Measurements from ENCODE around the gene GNGT1. TPM values are rescaled to one million over a fixed set of nuclear protein-coding genes. Genes with fewer than 3 reads are reported as not detected.
A peak's percentile ranks its signal among the peaks of the same experiment; 100 is the strongest.

GNGT1 gene
- total RNA-seq, 1 donor from 2014 or later: not detected

DNA sequence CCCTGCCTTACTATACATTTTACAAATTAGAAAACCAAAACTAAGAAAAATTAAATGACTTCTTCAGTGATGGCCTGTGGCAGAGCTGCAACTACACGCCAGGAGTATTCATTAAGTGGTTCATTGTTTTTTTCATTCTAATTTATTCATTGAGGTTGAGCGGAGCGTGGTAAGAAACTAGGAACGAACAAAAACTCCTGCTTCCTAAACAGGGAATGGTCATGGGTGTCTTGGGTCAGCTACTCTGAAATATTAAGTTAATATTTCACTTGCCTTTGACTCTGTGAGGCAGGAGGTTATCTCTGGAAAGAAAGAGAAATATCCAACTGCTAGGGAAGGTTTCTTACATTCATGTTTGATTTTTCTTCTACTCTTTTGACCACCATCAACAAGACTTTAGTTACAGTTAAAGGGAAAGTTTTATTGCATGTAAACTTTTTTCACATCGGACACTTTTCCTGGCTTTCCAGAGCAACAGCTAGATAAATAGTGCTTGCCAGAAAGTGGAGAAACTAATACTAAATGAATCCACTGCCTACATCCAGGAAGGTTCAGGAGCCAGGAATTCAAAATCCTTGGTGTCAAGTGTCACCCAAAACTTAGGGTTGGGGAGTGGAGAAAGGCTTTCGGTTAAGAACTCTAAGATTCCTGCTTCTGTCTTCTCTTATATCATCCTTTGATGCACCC, 14.3 kb downstream of the GNGT1 start:
- H4K20me1 ChIP-seq (ENCODE audit: low read depth): no peaks in the 10 kb centered on the region
- peak overlapping the region; percentile 94 for H2AFZ ChIP-seq (replicated peaks)
- no peaks in the 10 kb centered on the region for H3K9me3 ChIP-seq (ENCODE audit: low read depth)
- H3K27me3 ChIP-seq: peaks cover 7% of the 10 kb centered on the region
- Mint-ChIP-seq H3K9me3 (no peaks in the 10 kb centered on the region), H3K27me3 (ENCODE audit: insufficient read depth, low read depth) (peaks cover 2% of the 10 kb centered on the region), H3K36me3 (peaks cover 9% of the 10 kb centered on the region), H3K4me1 (peaks cover 29% of the 10 kb centered on the region), H3K27ac (peak overlapping the region; percentile 99), H3K4me3 (peak overlapping the region; percentile 92)
- no peak overlapping the region for H3K4me3 ChIP-seq
- H3K36me3 ChIP-seq: no peaks in the 10 kb centered on the region
- no peak overlapping the region for H3K9ac ChIP-seq
- H3K27ac ChIP-seq: no peak overlapping the region
- TF ChIP-seq EZH2phosphoT487 (IDR thresholded peaks at IDR 0.05): no peak
- TF ChIP-seq, protein P1, sequence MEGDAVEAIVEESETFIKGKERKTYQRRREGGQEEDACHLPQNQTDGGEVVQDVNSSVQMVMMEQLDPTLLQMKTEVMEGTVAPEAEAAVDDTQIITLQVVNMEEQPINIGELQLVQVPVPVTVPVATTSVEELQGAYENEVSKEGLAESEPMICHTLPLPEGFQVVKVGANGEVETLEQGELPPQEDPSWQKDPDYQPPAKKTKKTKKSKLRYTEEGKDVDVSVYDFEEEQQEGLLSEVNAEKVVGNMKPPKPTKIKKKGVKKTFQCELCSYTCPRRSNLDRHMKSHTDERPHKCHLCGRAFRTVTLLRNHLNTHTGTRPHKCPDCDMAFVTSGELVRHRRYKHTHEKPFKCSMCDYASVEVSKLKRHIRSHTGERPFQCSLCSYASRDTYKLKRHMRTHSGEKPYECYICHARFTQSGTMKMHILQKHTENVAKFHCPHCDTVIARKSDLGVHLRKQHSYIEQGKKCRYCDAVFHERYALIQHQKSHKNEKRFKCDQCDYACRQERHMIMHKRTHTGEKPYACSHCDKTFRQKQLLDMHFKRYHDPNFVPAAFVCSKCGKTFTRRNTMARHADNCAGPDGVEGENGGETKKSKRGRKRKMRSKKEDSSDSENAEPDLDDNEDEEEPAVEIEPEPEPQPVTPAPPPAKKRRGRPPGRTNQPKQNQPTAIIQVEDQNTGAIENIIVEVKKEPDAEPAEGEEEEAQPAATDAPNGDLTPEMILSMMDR (IDR thresholded peaks at IDR 0.05): no peak
- no peak for TF ChIP-seq EZH2 (IDR thresholded peaks at IDR 0.05)
- peaks cover 19% of the 10 kb centered on the region for H3K4me1 ChIP-seq
- no peak for DNase-seq (ENCODE audit: low spot score)
- no peaks in the 10 kb centered on the region for H3K79me2 ChIP-seq (ENCODE audit: low read depth)
- H3F3A ChIP-seq (ENCODE audit: low read depth): peaks cover 10% of the 10 kb centered on the region
- H3K4me2 ChIP-seq: peak overlapping the region; percentile 76

DNA sequence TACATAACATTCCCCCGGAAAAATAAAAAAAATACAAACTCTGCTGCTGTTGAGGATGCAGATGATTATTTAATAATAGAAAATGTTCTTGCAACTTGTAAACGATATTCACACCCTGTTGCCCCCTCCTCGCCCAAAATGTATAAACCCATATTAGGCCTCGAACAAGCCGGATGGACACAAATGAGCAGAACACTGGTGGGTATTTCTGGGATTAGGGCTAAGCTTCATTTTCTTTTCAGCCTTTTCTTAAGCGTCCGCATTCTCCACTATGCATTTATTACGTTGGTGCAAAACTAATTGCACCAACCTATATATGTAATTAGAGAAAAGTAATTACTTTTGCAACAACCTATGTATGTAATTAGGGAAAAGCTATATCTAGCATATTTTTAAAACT, 14.8 kb downstream of the GNGT1 start:
- Mint-ChIP-seq H3K9me3 (no peaks in the 10 kb centered on the region), H3K4me1 (peaks cover 29% of the 10 kb centered on the region), H3K27me3 (ENCODE audit: insufficient read depth, low read depth) (peaks cover 2% of the 10 kb centered on the region), H3K27ac (peak overlapping the region; percentile 99), H3K36me3 (peaks cover 9% of the 10 kb centered on the region), H3K4me3 (peak overlapping the region; percentile 92)
- H3K9me3 ChIP-seq (ENCODE audit: low read depth): no peaks in the 10 kb centered on the region
- no peaks in the 10 kb centered on the region for H3K36me3 ChIP-seq
- peaks cover 19% of the 10 kb centered on the region for H3K4me1 ChIP-seq
- no peak for TF ChIP-seq EZH2phosphoT487 (IDR thresholded peaks at IDR 0.05)
- TF ChIP-seq EZH2 (IDR thresholded peaks at IDR 0.05): no peak
- TF ChIP-seq, protein P1 (IDR thresholded peaks at IDR 0.05): no peak
- H4K20me1 ChIP-seq (ENCODE audit: low read depth): no peaks in the 10 kb centered on the region
- peaks cover 7% of the 10 kb centered on the region for H3K27me3 ChIP-seq
- H3K27ac ChIP-seq: no peak overlapping the region
- peak overlapping the region; percentile 51 for H3K4me3 ChIP-seq
- H3K9ac ChIP-seq: no peak overlapping the region
- no peak for DNase-seq (ENCODE audit: low spot score)
- H3K79me2 ChIP-seq (ENCODE audit: low read depth): no peaks in the 10 kb centered on the region
- peaks cover 10% of the 10 kb centered on the region for H3F3A ChIP-seq (ENCODE audit: low read depth)
- H3K4me2 ChIP-seq: peak overlapping the region; percentile 76
- H2AFZ ChIP-seq (replicated peaks): peak overlapping the region; percentile 94

DNA sequence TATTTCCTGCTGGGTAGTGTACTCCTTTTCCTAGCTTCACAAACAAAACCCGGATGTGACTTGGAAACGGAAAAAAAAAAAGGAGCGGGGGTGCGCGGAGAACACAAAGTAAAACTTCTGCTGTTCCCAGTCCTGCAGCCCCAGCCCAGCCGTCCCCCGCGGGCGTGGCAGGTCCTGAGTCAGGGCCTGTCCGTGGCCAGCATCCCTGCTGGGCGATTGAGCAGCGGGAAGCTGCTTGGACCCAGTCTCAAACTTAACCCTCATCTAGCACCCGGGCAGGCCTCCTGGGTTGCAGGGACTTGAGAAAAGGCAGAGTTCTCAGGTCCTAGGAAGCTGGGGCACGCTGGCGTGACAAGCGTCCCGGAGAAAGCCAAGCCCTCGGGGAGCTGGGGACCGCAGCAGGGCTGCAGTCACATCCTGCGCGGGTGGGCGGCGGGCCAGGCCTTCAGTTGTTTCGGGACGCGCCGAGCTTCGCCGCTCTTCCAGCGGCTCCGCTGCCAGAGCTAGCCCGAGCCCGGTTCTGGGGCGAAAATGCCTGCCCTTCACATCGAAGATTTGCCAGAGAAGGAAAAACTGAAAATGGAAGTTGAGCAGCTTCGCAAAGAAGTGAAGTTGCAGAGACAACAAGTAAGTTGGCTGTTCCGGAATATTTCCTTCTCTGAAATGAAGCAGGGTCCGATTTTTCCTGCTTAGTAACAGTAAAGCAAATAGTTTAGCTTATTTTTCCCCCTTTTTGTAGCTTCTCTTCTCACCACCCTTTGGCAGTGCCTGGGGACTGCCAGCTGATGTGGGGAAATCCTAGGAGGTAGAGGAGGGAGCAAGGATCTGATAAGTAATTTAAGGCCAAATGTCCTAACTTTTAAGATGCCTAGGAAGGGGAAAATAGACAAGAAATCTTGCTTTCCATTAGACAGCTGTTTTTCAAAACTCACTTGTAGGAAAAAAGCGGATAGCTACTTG, 15.5 kb downstream of the GNGT1 start, which contains the start of gene GNG11:
GNG11 (plus strand) TSS at position 129 of the 960 bp plus-strand sequence; CDS start at position 532, 403 bp downstream.
- Histone ChIP-seq H4K20me1 (ENCODE audit: low read depth) (no peaks in the 10 kb centered on the region), H3K9me3 (ENCODE audit: low read depth) (no peaks in the 10 kb centered on the region), H3K27me3 (peaks cover 7% of the 10 kb centered on the region), H2AFZ (replicated peaks) (peak within 1 kb of the TSS; percentile 94), H3K79me2 (ENCODE audit: low read depth) (no peaks in the 10 kb centered on the region), H3K9ac (no peak within 1 kb of the TSS), H3F3A (ENCODE audit: low read depth) (peaks cover 10% of the 10 kb centered on the region), H3K36me3 (no peaks in the 10 kb centered on the region), H3K4me1 (peaks cover 19% of the 10 kb centered on the region), H3K4me3 (peak within 1 kb of the TSS; percentile 51), H3K4me2 (peak within 1 kb of the TSS; percentile 76), H3K27ac (no peak within 1 kb of the TSS)
- H3K4me3 Mint-ChIP-seq: peak within 1 kb of the TSS; percentile 92
- TF ChIP-seq EZH2phosphoT487 (IDR thresholded peaks at IDR 0.05): no peak
- TF ChIP-seq EZH2 (IDR thresholded peaks at IDR 0.05): no peak
- TF ChIP-seq, protein P1 (IDR thresholded peaks at IDR 0.05): no peak
- H3K9me3 Mint-ChIP-seq: no peaks in the 10 kb centered on the region
- H3K4me1 Mint-ChIP-seq: peaks cover 29% of the 10 kb centered on the region
- DNase-seq (ENCODE audit: low spot score): peak; percentile 78
- peaks cover 15% of the 10 kb centered on the region for H3K36me3 Mint-ChIP-seq
- H3K27ac Mint-ChIP-seq: peak within 1 kb of the TSS; percentile 99
- peaks cover 2% of the 10 kb centered on the region for H3K27me3 Mint-ChIP-seq (ENCODE audit: insufficient read depth, low read depth)

Data from neural progenitor cell (in vitro differentiated cells).